SK-N-SH (cell line): ENCODE results near the gene EPHX1. TPM values are rescaled to one million over a fixed set of nuclear protein-coding genes. Genes with fewer than 3 reads are reported as not detected.

Experiments
- CTCF ChIA-PET: fragments of 300-600, 350-600 bp; formaldehyde crosslinking; extraction: SDS; loops from one replicate; lab custom pipeline; 2021; lab: Yijun Ruan, JAX
- POLR2A ChIA-PET: fragments of 350-600 bp; sonication (Branson Sonifier 250); formaldehyde crosslinking; extraction: SDS; loops from one replicate; lab custom pipeline; 2020; ENCODE audit warnings: antibody characterized with exemption, inconsistent platforms; lab: Yijun Ruan, JAX
- DNase-seq: peaks from one replicate; pipeline ENCODE4 v3.0.0; 2012
- H2AFZ ChIP-seq: fragments of 200-600 bp; sonication (generic); 2 replicates; pipeline ENCODE4 v1.8.1; 2016; ENCODE audit warnings: antibody characterized with exemption, mild to moderate bottlenecking, low read depth
- H3F3A ChIP-seq: fragments of 200-600 bp; sonication (generic); replicated peaks from 2 replicates; pipeline ENCODE3; 2016; ENCODE audit warnings: antibody characterized with exemption, mild to moderate bottlenecking; ENCODE audit not compliant: insufficient read depth
- H3K27ac ChIP-seq, 2 experiments: fragments of 200-500 bp in 1 of 2; fragments of 200-600 bp in 1 of 2; sonication (Bioruptor generic) in 1 of 2; sonication (generic), shearing (Covaris generic) in 1 of 2; 2 replicates each; pipeline versions ENCODE4 v1.5.1 to v1.6.1; 2014 to 2016; ENCODE audit warnings: low read depth in 2 of 2, inconsistent platforms in 1 of 2, low read length in 1 of 2, mild to moderate bottlenecking in 1 of 2, mixed read lengths in 1 of 2
- H3K27me3 ChIP-seq: fragments of 200-600 bp; sonication (generic), shearing (Covaris generic); 2 replicates; pipeline ENCODE4 v1.6.1; 2016; ENCODE audit warnings: mixed run types; ENCODE audit not compliant: insufficient read depth
- H3K36me3 ChIP-seq, 2 experiments: fragments of 200-500 bp in 1 of 2; fragments of 200-600 bp in 1 of 2; sonication (Bioruptor generic) in 1 of 2; sonication (generic) in 1 of 2; replicated peaks in 1 of 2; 2 replicates each; pipeline versions ENCODE3 to v1.5.1; 2014 to 2016; ENCODE audit warnings: low read length in 1 of 2, mild to moderate bottlenecking in 1 of 2; ENCODE audit not compliant: insufficient read depth in 2 of 2, control insufficient read depth in 1 of 2
- H3K4me1 ChIP-seq, 2 experiments: fragments of 200-500 bp in 1 of 2; fragments of 200-600 bp in 1 of 2; sonication (Bioruptor generic) in 1 of 2; sonication (generic), shearing (Covaris generic) in 1 of 2; 2 replicates each; pipeline versions ENCODE4 v1.5.1 to v1.6.1; 2014 to 2016; ENCODE audit warnings: low read depth in 1 of 2, low read length in 1 of 2, mixed run types in 1 of 2; ENCODE audit not compliant: insufficient read depth in 2 of 2, control insufficient read depth in 1 of 2
- H3K4me2 ChIP-seq: fragments of 200-600 bp; sonication (generic), shearing (Covaris generic); 2 replicates; pipeline ENCODE4 v1.6.1; 2017; ENCODE audit warnings: mixed run types
- H3K4me3 ChIP-seq, 2 experiments: fragments of 200-500 bp in 1 of 2; fragments of 200-600 bp in 1 of 2; sonication (Bioruptor generic) in 1 of 2; sonication (generic), shearing (Covaris generic) in 1 of 2; 2 replicates each; pipeline versions ENCODE4 v1.5.1 to v1.8.1; 2014 to 2016; ENCODE audit warnings: low read depth in 2 of 2, inconsistent platforms in 1 of 2, low read length in 1 of 2, mild to moderate bottlenecking in 1 of 2, mixed read lengths in 1 of 2, moderate library complexity in 1 of 2
- H3K79me2 ChIP-seq: fragments of 200-600 bp; sonication (generic); 2 replicates; pipeline ENCODE4 v1.8.1; 2017; ENCODE audit warnings: mild to moderate bottlenecking; ENCODE audit not compliant: insufficient read depth
- H3K9ac ChIP-seq: fragments of 200-600 bp; sonication (generic); 2 replicates; pipeline ENCODE4 v1.6.1; 2017; ENCODE audit warnings: mixed run types
- H3K9me2 ChIP-seq: fragments of 200-600 bp; sonication (generic); 2 replicates; pipeline ENCODE4 v1.6.1; 2017; ENCODE audit warnings: mixed run types
- H3K9me3 ChIP-seq: fragments of 200-600 bp; sonication (generic); 2 replicates; pipeline ENCODE4 v1.6.1; 2017; ENCODE audit warnings: mixed run types, mild to moderate bottlenecking, moderate library complexity
- H4K20me1 ChIP-seq: fragments of 200-600 bp; sonication (generic); 2 replicates; pipeline ENCODE4 v1.6.1; 2017; ENCODE audit warnings: mild to moderate bottlenecking, mixed run types; ENCODE audit not compliant: insufficient read depth
- CTCF ChIP-seq: fragments of 200-600 bp; sonication (generic); IDR thresholded peaks from 2 replicates; pipeline ENCODE4 v1.6.1; 2017; ENCODE audit warnings: antibody characterized with exemption, mild to moderate bottlenecking, moderate library complexity
- EZH2phosphoT487 ChIP-seq: fragments of 200-600 bp; sonication (generic); IDR thresholded peaks from 2 replicates; pipeline ENCODE4 v1.6.1; 2017; ENCODE audit warnings: low read depth, mixed run types, mild to moderate bottlenecking, antibody characterized with exemption, moderate library complexity, borderline replicate concordance
- FOXM1 ChIP-seq: IDR thresholded peaks from 2 replicates; pipeline ENCODE4 v1.4.0; 2012; ENCODE audit warnings: low read depth, mild to moderate bottlenecking
- IRF3 ChIP-seq: fragments of 150-350 bp; IDR thresholded peaks from 2 replicates; pipeline ENCODE4 v1.6.1; 2016; ENCODE audit warnings: mild to moderate bottlenecking, low read depth, low read length
- NRF1 ChIP-seq: IDR thresholded peaks from 2 replicates; pipeline ENCODE4 v1.6.1; 2012; ENCODE audit warnings: low read depth, mild to moderate bottlenecking, low read length
- POLR2AphosphoS5 ChIP-seq: IDR thresholded peaks from 2 replicates; pipeline ENCODE4 v1.6.1; 2012; ENCODE audit warnings: low read depth, low read length
- RAD21 ChIP-seq: IDR thresholded peaks from 2 replicates; pipeline ENCODE4 v1.6.1; 2012; ENCODE audit warnings: mild to moderate bottlenecking, low read length
- RCOR1 ChIP-seq: fragments of 150-350 bp; IDR thresholded peaks from 2 replicates; pipeline ENCODE4 v1.6.1; 2017; ENCODE audit warnings: antibody characterized with exemption, low read length
- REST ChIP-seq: IDR thresholded peaks from 2 replicates; pipeline ENCODE4 v1.6.1; 2012; ENCODE audit warnings: mild to moderate bottlenecking, low read depth, low read length, moderate library complexity
- SIN3A ChIP-seq: IDR thresholded peaks from 2 replicates; pipeline ENCODE4 v1.6.1; 2012; ENCODE audit warnings: low read depth, mild to moderate bottlenecking, low read length, moderate library complexity, borderline replicate concordance
- SMC3 ChIP-seq: IDR thresholded peaks from 2 replicates; pipeline ENCODE4 v1.6.1; 2012; ENCODE audit warnings: low read depth, low read length, improper control_type of control experiment
- TAF1 ChIP-seq: IDR thresholded peaks from 2 replicates; pipeline ENCODE4 v1.6.1; 2012; ENCODE audit warnings: low read depth, mild to moderate bottlenecking, low read length, moderate library complexity, borderline replicate concordance
- TCF12 ChIP-seq: IDR thresholded peaks from 2 replicates; pipeline ENCODE4 v1.4.0; 2012
- TEAD4 ChIP-seq: IDR thresholded peaks from 2 replicates; pipeline ENCODE4 v1.4.0; 2012; ENCODE audit warnings: mild to moderate bottlenecking, borderline replicate concordance; ENCODE audit not compliant: insufficient read depth
- YY1 ChIP-seq: IDR thresholded peaks from 2 replicates; pipeline ENCODE4 v1.4.0; 2012; ENCODE audit warnings: low read depth, mild to moderate bottlenecking
- WGBS: methylation state at CpG from one replicate; pipeline ENCODE4 v1.1.6; 2017; ENCODE audit warnings: low lambda C conversion rate; 5-methylcytosine and 5-hydroxymethylcytosine counted together
- polyA plus RNA-seq, 3 experiments: library from polyadenylated mRNA; depleted of rRNA; stranded (reverse); fragments of >200 nt; gene quantifications; 2 replicates each; pipeline ENCODE4 v1.2.3, GENCODE V29; 2012
- TF ChIP-seq, protein P1 (sequence below): IDR thresholded peaks from 2 replicates; pipeline ENCODE4 v1.4.0; 2012; ENCODE audit warnings: low read depth

The EPHX1 gene
- polyA plus RNA-seq, 1 of the 3 experiments (the other 2 are of a cell fraction): 45.7 TPM

DNA sequence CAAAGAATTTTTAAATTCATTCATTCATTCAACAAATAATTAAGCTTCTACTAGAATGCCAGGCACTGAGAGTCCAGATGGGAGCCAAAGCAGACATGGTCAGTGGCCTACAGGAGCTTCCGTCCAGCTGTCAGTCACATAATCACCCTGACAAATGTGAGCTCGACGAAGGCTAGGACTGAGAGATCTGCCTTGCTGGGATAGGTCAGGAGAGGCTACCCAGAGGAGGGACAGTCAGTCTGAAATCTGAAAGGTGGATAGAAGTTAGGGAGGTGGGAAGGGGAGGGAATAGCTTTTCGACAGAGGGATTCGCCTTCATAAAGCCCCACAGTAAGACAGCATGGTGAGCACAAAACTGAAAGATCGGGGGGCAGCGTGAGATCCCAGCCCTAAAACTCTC lies 8.3 kb downstream of the EPHX1 start:
- Histone ChIP-seq H3K4me1 (peaks cover 11 to 21% of the 10 kb centered on the region in 2 experiments; a peak in 3 of 4 replicates), H3K36me3 (peaks cover 5 to 12% of the 10 kb centered on the region in 2 experiments), H3K4me2 (no peak overlapping the region), H3K9me2 (no peaks in the 10 kb centered on the region), H3K9ac (no peak overlapping the region), H3K27ac (peak overlapping the region in 1 of 2 experiments; percentile 52; a peak in 1 of 4 replicates), H3K79me2 (peaks cover 4% of the 10 kb centered on the region; the same call in 1 of the 2 replicates), H3F3A (peaks cover 3% of the 10 kb centered on the region), H3K27me3 (no peaks in the 10 kb centered on the region), H3K4me3 (no peak overlapping the region), H2AFZ (no peak overlapping the region), H3K9me3 (no peaks in the 10 kb centered on the region), H4K20me1 (no peaks in the 10 kb centered on the region)
- TF ChIP-seq EZH2phosphoT487: no peak
- no peak for TF ChIP-seq TAF1
- TF ChIP-seq TCF12: no peak
- TF ChIP-seq SMC3: no peak
- TF ChIP-seq TEAD4: no peak
- TF ChIP-seq FOXM1: no peak
- no peak for TF ChIP-seq RCOR1
- no peak for TF ChIP-seq CTCF
- no peak for TF ChIP-seq POLR2AphosphoS5
- TF ChIP-seq, protein P1, sequence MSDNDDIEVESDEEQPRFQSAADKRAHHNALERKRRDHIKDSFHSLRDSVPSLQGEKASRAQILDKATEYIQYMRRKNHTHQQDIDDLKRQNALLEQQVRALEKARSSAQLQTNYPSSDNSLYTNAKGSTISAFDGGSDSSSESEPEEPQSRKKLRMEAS: no peak
- TF ChIP-seq IRF3: no peak
- TF ChIP-seq NRF1: no peak
- no peak for TF ChIP-seq REST
- no peak for TF ChIP-seq RAD21
- no peak for TF ChIP-seq YY1
- no peak for TF ChIP-seq SIN3A
- 85% methylated on average over 7 of the region's 7 CpGs for WGBS
- no peak for DNase-seq
- CTCF ChIA-PET: interaction anchor here (1.1 kb wide), 1 partner anchor 344 kb away, joined by 4 read pairs; no protein-coding TSS in a partner anchor
- POLR2A ChIA-PET: interaction anchor here (1.4 kb wide), 1 partner anchor 106 kb away, joined by 4 read pairs; the partner anchor contains the start of gene PYCR2
